Lung (tissue), 12 donors: Measurements from ENCODE around the gene VGLL2. TPM values are rescaled to one million over a fixed set of nuclear protein-coding genes. Genes with fewer than 3 reads are reported as not detected.

Source experiments
- ATAC-seq: fragments of 200-7000 bp; cut with Tn5 transposase; one replicate; pipeline ENCODE4 v1.9.1; 2020; ENCODE audit warnings: moderate number of reproducible peaks; ENCODE audit not compliant: insufficient read depth, low FRiP score
- DNase-seq, 3 donors: peaks; one replicate each; pipeline ENCODE4 v3.0.0-alpha.2; 2013 to 2017
- H3K27ac ChIP-seq, 2 donors: one replicate each; pipeline ENCODE4 v1.5.1; 2013; ENCODE audit warnings: mild to moderate bottlenecking in 2 of 2, moderate library complexity in 2 of 2, control low read depth in 1 of 2, inconsistent platforms in 1 of 2, low read depth in 1 of 2, low read length in 1 of 2
- H3K27me3 ChIP-seq, 3 donors: one replicate each; pipeline ENCODE4 v1.5.1; 2013; ENCODE audit warnings: low read length in 2 of 3; ENCODE audit not compliant: control insufficient read depth in 3 of 3, insufficient read depth in 3 of 3
- H3K36me3 ChIP-seq, 4 donors: one replicate each; pipeline ENCODE4 v1.5.1; 2013; ENCODE audit warnings: low read length in 4 of 4, mild to moderate bottlenecking in 1 of 4, moderate library complexity in 1 of 4; ENCODE audit not compliant: control insufficient read depth in 4 of 4, insufficient read depth in 4 of 4
- H3K4me1 ChIP-seq, 5 donors: one replicate each; pipeline ENCODE4 v1.5.1; 2013; ENCODE audit warnings: low read length in 5 of 5, mild to moderate bottlenecking in 2 of 5, moderate library complexity in 1 of 5; ENCODE audit not compliant: control insufficient read depth in 5 of 5, insufficient read depth in 5 of 5
- H3K4me3 ChIP-seq: one replicate; pipeline ENCODE4 v1.5.1; 2013; ENCODE audit warnings: mild to moderate bottlenecking, control low read depth, moderate library complexity
- H3K9ac ChIP-seq, 2 donors: one replicate each; pipeline ENCODE4 v1.5.1; 2013; ENCODE audit warnings: low read length in 2 of 2, control low read depth in 1 of 2; ENCODE audit not compliant: insufficient read depth in 1 of 2
- H3K9me3 ChIP-seq, 4 donors: one replicate each; pipeline ENCODE4 v1.5.1; 2013; ENCODE audit warnings: low read length in 3 of 4, mild to moderate bottlenecking in 1 of 4, moderate library complexity in 1 of 4; ENCODE audit not compliant: control insufficient read depth in 4 of 4, insufficient read depth in 3 of 4
- WGBS, 2 donors: extraction: QIAGEN DNeasy Blood & Tissue Kit; methylation state at CpG; one replicate each; pipeline ENCODE4 v1.1.7; 2013; 5-methylcytosine and 5-hydroxymethylcytosine counted together
- polyA plus RNA-seq, 2 donors: library from polyadenylated mRNA; stranded (reverse); fragments of 200-250 nt; gene quantifications; one replicate each; pipeline ENCODE4 v1.2.1, GENCODE V29; 2013
- total RNA-seq, 2 donors: library from RNA; depleted of rRNA in 1 of 2; stranded (reverse); fragments of >200 nt in 1 of 2; gene quantifications; one replicate each; pipeline ENCODE4 v1.2.1, GENCODE V29; 2014 to 2021
- TF ChIP-seq, protein P1 (sequence below): IDR thresholded peaks from 2 replicates; pipeline ENCODE4 v1.5.1; 2012; ENCODE audit warnings: mild to moderate bottlenecking; ENCODE audit errors: control extremely low read depth, extremely low read depth
- donor health status: control.
- donor health status: control.
- donor health status: Bipolar disorder and iron deficiency.
- donor health status: healthy.
- donor health status: DM: yes; HTN: yes; CAD: no.

VGLL2 gene
- total and polyA plus RNA-seq, 4 donors, result not detected

- no peaks in the 10 kb centered on the region for H3K36me3 ChIP-seq
- peaks cover 0 to 16% (median 11%) of the 10 kb centered on the region in 3 donors for H3K27me3 ChIP-seq
- DNase-seq (no peak), ATAC-seq (no peak)
- no peak overlapping the region for H3K4me3 ChIP-seq
- H3K4me1 ChIP-seq, result no peaks in the 10 kb centered on the region
- WGBS, 2 donors, result 71 to 80% methylated on average over 3 of the region's 3 CpGs
- H3K9ac ChIP-seq, result no peak overlapping the region
- H3K9me3 ChIP-seq, result peaks cover 0 to 4% (median 0%) of the 10 kb centered on the region in 4 donors
- no peak overlapping the region for H3K27ac ChIP-seq
- TF ChIP-seq, protein P1, sequence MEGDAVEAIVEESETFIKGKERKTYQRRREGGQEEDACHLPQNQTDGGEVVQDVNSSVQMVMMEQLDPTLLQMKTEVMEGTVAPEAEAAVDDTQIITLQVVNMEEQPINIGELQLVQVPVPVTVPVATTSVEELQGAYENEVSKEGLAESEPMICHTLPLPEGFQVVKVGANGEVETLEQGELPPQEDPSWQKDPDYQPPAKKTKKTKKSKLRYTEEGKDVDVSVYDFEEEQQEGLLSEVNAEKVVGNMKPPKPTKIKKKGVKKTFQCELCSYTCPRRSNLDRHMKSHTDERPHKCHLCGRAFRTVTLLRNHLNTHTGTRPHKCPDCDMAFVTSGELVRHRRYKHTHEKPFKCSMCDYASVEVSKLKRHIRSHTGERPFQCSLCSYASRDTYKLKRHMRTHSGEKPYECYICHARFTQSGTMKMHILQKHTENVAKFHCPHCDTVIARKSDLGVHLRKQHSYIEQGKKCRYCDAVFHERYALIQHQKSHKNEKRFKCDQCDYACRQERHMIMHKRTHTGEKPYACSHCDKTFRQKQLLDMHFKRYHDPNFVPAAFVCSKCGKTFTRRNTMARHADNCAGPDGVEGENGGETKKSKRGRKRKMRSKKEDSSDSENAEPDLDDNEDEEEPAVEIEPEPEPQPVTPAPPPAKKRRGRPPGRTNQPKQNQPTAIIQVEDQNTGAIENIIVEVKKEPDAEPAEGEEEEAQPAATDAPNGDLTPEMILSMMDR, result no peak
Measured at GRCh38 chr6:117280922-117281321, 15.6 kb downstream of the VGLL2 start.

DNA sequence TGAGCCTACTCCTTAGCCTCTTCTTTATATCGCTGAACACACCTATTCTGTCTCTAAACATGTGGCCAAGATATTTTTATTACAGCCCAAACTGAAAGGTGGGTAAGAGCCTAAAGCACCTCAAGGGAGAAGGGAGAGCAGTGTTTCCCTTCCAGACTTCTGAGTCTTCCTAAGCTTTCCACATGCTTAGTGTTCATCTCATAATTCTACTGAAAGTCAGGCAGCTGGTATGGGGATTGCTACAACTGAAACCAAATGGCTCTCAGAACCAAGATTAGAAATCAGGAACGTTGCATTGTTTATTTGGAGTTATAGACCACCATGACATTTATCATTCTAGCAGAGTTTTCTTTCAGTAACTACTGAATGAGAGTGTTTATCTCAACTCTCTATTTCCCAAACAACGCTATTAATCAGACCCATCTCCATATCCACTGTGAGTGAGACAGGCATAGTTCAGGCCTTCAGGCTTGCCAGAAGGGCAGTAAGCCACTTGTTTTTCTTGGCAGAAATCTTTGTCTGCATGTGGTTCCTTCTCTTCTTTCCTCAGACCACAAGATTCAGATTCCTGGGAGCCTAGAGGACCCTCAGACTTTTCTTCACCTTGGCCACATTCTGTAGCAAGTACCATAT is 22.8 kb downstream of the VGLL2 start:
- WGBS, 2 donors, result 70 to 71% methylated on average over 3 of the region's 3 CpGs
- Histone ChIP-seq H3K27me3 (peaks cover 0 to 2% (median 0%) of the 10 kb centered on the region in 3 donors), H3K9me3 (peaks cover 0 to 4% (median 0%) of the 10 kb centered on the region in 4 donors), H3K36me3 (no peaks in the 10 kb centered on the region), H3K4me1 (peaks cover 0 to 7% (median 0%) of the 10 kb centered on the region in 5 donors), H3K4me3 (no peak overlapping the region), H3K9ac (no peak overlapping the region), H3K27ac (no peak overlapping the region)
- TF ChIP-seq, protein P1, result no peak
- no peak for ATAC-seq
- no peak for DNase-seq

DNA sequence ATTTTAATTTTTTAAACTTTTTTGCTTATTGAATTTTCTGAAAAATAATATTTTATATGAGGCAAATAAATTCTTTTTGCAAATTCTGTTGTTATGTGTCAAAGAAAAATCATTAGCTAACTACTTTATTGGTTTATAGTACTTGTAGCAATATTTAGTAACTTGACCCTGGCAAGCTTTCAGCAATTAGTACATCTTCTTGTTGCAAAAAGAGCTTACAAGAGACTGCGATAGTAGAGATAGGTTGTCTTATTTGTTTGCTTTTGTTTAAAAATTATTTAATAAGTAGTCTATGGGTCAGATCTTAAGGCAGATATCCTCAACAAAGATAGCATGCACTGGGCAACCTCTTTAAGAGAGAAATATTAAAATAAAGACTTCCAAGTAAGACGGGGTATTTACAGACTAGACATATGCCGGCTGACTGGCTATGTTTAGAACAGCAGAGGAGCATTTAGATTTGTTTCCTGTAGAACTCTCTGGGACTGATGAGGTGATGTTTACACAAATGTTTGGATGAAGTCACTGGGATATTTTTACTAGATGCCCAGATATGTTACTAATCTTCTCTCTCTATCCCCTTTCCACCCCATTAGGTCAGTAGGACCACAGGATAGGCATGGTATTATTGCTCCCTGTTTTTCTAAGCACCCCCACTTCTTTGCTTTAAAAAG is 25.0 kb downstream of the VGLL2 start:
- Histone ChIP-seq H3K9me3 (no peaks in the 10 kb centered on the region), H3K27ac (no peak overlapping the region), H3K9ac (no peak overlapping the region), H3K4me3 (no peak overlapping the region), H3K4me1 (peaks cover 0 to 7% (median 0%) of the 10 kb centered on the region in 5 donors), H3K36me3 (no peaks in the 10 kb centered on the region), H3K27me3 (peaks cover 0 to 2% (median 0%) of the 10 kb centered on the region in 3 donors)
- ATAC-seq (no peak), DNase-seq (peak in 2 of 3 donors; percentile 45 to 52)
- TF ChIP-seq, protein P1, result no peak
- WGBS, 2 donors, result 42 to 46% methylated on average over 3 of the region's 3 CpGs
